Coronary artery (tissue), 2 donors: ENCODE results near the gene WLS.
A peak's percentile ranks its signal among the peaks of the same experiment; 100 is the strongest.

Experiments used
- DNase-seq: peaks from one replicate; pipeline ENCODE4 v3.0.0-alpha.2; 2017; ENCODE audit warnings: low spot score
- H3K27ac ChIP-seq, 2 donors: fragments of 200-600 bp; sonication (generic); one replicate each; pipeline ENCODE4 v1.5.1; 2016 to 2019
- H3K4me3 ChIP-seq: fragments of 200-600 bp; sonication (generic); 2 replicates; pipeline ENCODE4 v1.5.1; 2016; ENCODE audit warnings: mild to moderate bottlenecking, moderate library complexity
- CTCF ChIP-seq: fragments of 200-600 bp; sonication (generic); IDR thresholded peaks from one replicate; pipeline ENCODE4 v1.5.1; 2019; ENCODE audit warnings: antibody characterized with exemption

Gene WLS

GRCh38 chr1:68145418-68146126 is 86.8 kb downstream of the WLS start:
- no peak for DNase-seq
- TF ChIP-seq CTCF = no peak
- Histone ChIP-seq H3K4me3 (no peak overlapping the region), H3K27ac (no peak overlapping the region)

- H3K4me3 ChIP-seq = no peak overlapping the region
- TF ChIP-seq CTCF = no peak
- H3K27ac ChIP-seq = no peak overlapping the region
- no peak for DNase-seq
Observed at GRCh38 chr1:68144856-68145255, 87.5 kb downstream of the WLS start.

- no peak for TF ChIP-seq CTCF
- no peak for DNase-seq
- Histone ChIP-seq H3K4me3 (no peak overlapping the region), H3K27ac (no peak overlapping the region)
Observed at GRCh38 chr1:68143633-68144032, 88.7 kb downstream of the WLS start.

GRCh38 chr1:68142461-68142860 is 89.9 kb downstream of the WLS start:
- no peak for DNase-seq
- no peak overlapping the region for H3K4me3 ChIP-seq
- peak overlapping the region; percentile 37 to 49 for H3K27ac ChIP-seq
- TF ChIP-seq CTCF = no peak

- H3K4me3 ChIP-seq = no peak overlapping the region
- no peak for DNase-seq
- no peak for TF ChIP-seq CTCF
- H3K27ac ChIP-seq = peak overlapping the region; percentile 37 to 49
Observed at GRCh38 chr1:68142036-68142435, 90.3 kb downstream of the WLS start.

- Histone ChIP-seq H3K4me3 (no peak overlapping the region), H3K27ac (peak overlapping the region; percentile 37 to 50)
- DNase-seq = no peak
- TF ChIP-seq CTCF = no peak
Observed at GRCh38 chr1:68141071-68142021, 91.0 kb downstream of the WLS start.
